ENCODE results near the gene GDAP1L1. TPM values are rescaled to one million over a fixed set of nuclear protein-coding genes. Genes with fewer than 3 reads are reported as not detected.

The GDAP1L1 gene
- total and polyA plus RNA-seq, 2 donors (not counting 1 experiment from before 2014, with no cell fraction given): not detected

GRCh38 chr20:44217342-44218092 is 29.6 kb upstream of the GDAP1L1 start:
- Histone ChIP-seq H3K27me3 (ENCODE audit: control insufficient read depth, insufficient read depth, low read length) (no peaks in the 10 kb centered on the region), H3K9ac (ENCODE audit: insufficient read depth, low read length) (no peak overlapping the region), H3K79me2 (ENCODE audit: control insufficient read depth, insufficient read depth, low read length) (no peaks in the 10 kb centered on the region), H3K4me3 (replicated peaks in 1 of 4; ENCODE audit: control extremely low read depth in 1 of 4, insufficient read depth in 1 of 4, low read depth in 3 of 4, low read length in 4 of 4) (no peak overlapping the region), H4K20me1 (ENCODE audit: control insufficient read depth, extremely low read depth, insufficient read depth, low read length) (no peaks in the 10 kb centered on the region), H3K27ac (ENCODE audit: insufficient read depth, low read length) (no peak overlapping the region), H3K9me3 (ENCODE audit: control insufficient read depth, insufficient read depth, low read depth, low read length) (no peaks in the 10 kb centered on the region), H3K4me1 (ENCODE audit: control insufficient read depth, extremely low read depth, insufficient read depth, low read length) (no peaks in the 10 kb centered on the region), H3K36me3 (ENCODE audit: control insufficient read depth, insufficient read depth, low read length) (no peaks in the 10 kb centered on the region), H3K4me2 (ENCODE audit: extremely low read depth, insufficient read depth, low read length) (no peak overlapping the region), H2AFZ (ENCODE audit: low read length) (no peak overlapping the region)
- TF ChIP-seq, protein P1, sequence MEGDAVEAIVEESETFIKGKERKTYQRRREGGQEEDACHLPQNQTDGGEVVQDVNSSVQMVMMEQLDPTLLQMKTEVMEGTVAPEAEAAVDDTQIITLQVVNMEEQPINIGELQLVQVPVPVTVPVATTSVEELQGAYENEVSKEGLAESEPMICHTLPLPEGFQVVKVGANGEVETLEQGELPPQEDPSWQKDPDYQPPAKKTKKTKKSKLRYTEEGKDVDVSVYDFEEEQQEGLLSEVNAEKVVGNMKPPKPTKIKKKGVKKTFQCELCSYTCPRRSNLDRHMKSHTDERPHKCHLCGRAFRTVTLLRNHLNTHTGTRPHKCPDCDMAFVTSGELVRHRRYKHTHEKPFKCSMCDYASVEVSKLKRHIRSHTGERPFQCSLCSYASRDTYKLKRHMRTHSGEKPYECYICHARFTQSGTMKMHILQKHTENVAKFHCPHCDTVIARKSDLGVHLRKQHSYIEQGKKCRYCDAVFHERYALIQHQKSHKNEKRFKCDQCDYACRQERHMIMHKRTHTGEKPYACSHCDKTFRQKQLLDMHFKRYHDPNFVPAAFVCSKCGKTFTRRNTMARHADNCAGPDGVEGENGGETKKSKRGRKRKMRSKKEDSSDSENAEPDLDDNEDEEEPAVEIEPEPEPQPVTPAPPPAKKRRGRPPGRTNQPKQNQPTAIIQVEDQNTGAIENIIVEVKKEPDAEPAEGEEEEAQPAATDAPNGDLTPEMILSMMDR (conservative IDR thresholded peaks at IDR 0.05 in 1 of 2, IDR thresholded peaks at IDR 0.05 in 1 of 2; ENCODE audit: low read depth in 1 of 2, low read length in 2 of 2): peak; percentile 93 to 98
- TF ChIP-seq EZH2 (IDR thresholded peaks at IDR 0.05; ENCODE audit: low read length, missing control alignments): no peak
- DNase-seq (ENCODE audit: low read depth in 2 of 2): peak; percentile 56 to 73

DNA sequence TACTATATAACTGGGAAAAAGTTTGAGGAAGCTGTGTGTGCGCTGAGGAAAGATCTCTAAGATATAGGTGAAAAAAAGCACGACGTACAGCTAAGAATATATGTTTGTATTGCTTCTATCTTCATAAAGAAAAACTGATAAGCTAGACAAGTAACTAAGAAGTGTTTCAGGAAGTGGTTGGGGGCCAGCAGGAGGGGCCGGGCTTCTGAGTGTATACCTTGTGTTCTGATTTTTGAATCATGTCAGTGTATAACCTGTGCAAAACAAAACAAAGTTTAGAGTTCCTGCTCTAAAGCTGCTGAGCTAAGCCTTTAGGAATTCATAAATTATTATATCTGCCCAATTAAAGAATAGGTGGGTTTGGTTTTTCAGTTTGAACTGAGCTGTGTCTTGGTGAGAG is 28.7 kb upstream of the GDAP1L1 start:
- Histone ChIP-seq H3K4me1 (ENCODE audit: control insufficient read depth, extremely low read depth, insufficient read depth, low read length) (no peaks in the 10 kb centered on the region), H3K79me2 (ENCODE audit: control insufficient read depth, insufficient read depth, low read length) (no peaks in the 10 kb centered on the region), H2AFZ (ENCODE audit: low read length) (no peak overlapping the region), H3K9ac (ENCODE audit: insufficient read depth, low read length) (no peak overlapping the region), H3K27me3 (ENCODE audit: control insufficient read depth, insufficient read depth, low read length) (no peaks in the 10 kb centered on the region), H3K4me3 (replicated peaks in 1 of 4; ENCODE audit: control extremely low read depth in 1 of 4, insufficient read depth in 1 of 4, low read depth in 3 of 4, low read length in 4 of 4) (no peak overlapping the region), H3K36me3 (ENCODE audit: control insufficient read depth, insufficient read depth, low read length) (no peaks in the 10 kb centered on the region), H3K4me2 (ENCODE audit: extremely low read depth, insufficient read depth, low read length) (no peak overlapping the region), H3K9me3 (ENCODE audit: control insufficient read depth, insufficient read depth, low read depth, low read length) (no peaks in the 10 kb centered on the region), H4K20me1 (ENCODE audit: control insufficient read depth, extremely low read depth, insufficient read depth, low read length) (no peaks in the 10 kb centered on the region), H3K27ac (ENCODE audit: insufficient read depth, low read length) (no peak overlapping the region)
- TF ChIP-seq, protein P1 (conservative IDR thresholded peaks at IDR 0.05 in 1 of 2, IDR thresholded peaks at IDR 0.05 in 1 of 2; ENCODE audit: low read depth in 1 of 2, low read length in 2 of 2): no peak
- no peak for TF ChIP-seq EZH2 (IDR thresholded peaks at IDR 0.05; ENCODE audit: low read length, missing control alignments)
- no peak for DNase-seq (ENCODE audit: low read depth in 2 of 2)

DNA sequence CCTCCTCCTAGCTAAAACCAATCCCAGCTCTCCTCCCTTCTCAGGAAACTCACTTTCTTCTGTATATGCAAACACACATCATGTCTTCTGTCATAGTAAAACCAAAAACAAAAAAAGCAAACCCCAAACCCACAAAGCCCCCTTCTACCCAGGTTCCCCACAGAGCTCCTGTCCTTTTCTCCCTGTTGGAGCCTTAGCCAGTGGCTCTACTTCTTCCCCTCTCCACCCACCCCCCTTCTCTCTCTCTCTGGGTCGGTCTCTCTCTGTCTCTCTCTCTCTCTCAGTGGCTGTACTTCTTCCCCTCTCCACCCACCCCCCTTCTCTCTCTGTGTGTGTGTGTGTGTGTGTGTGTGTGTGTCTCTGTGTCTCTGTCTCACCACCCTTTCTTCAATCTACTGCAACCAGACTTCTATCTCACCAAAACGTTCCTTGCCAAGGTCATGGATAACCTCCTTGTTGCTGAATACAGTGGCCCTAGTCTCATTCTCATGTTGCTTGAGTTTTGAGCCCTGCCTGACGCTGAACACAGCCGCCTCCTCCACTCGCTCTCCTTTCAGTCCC is 27.9 kb upstream of the GDAP1L1 start:
- no peaks in the 10 kb centered on the region for H4K20me1 ChIP-seq (ENCODE audit: control insufficient read depth, extremely low read depth, insufficient read depth, low read length)
- no peak overlapping the region for H2AFZ ChIP-seq (ENCODE audit: low read length)
- H3K79me2 ChIP-seq (ENCODE audit: control insufficient read depth, insufficient read depth, low read length): no peaks in the 10 kb centered on the region
- H3K27me3 ChIP-seq (ENCODE audit: control insufficient read depth, insufficient read depth, low read length): no peaks in the 10 kb centered on the region
- H3K9me3 ChIP-seq (ENCODE audit: control insufficient read depth, insufficient read depth, low read depth, low read length): no peaks in the 10 kb centered on the region
- H3K27ac ChIP-seq (ENCODE audit: insufficient read depth, low read length): no peak overlapping the region
- no peak for DNase-seq (ENCODE audit: low read depth in 2 of 2)
- H3K4me2 ChIP-seq (ENCODE audit: extremely low read depth, insufficient read depth, low read length): no peak overlapping the region
- no peak overlapping the region for H3K4me3 ChIP-seq (replicated peaks in 1 of 4; ENCODE audit: control extremely low read depth in 1 of 4, insufficient read depth in 1 of 4, low read depth in 3 of 4, low read length in 4 of 4)
- no peak overlapping the region for H3K9ac ChIP-seq (ENCODE audit: insufficient read depth, low read length)
- no peaks in the 10 kb centered on the region for H3K36me3 ChIP-seq (ENCODE audit: control insufficient read depth, insufficient read depth, low read length)
- TF ChIP-seq, protein P1 (conservative IDR thresholded peaks at IDR 0.05 in 1 of 2, IDR thresholded peaks at IDR 0.05 in 1 of 2; ENCODE audit: low read depth in 1 of 2, low read length in 2 of 2): no peak
- TF ChIP-seq EZH2 (IDR thresholded peaks at IDR 0.05; ENCODE audit: low read length, missing control alignments): no peak
- no peaks in the 10 kb centered on the region for H3K4me1 ChIP-seq (ENCODE audit: control insufficient read depth, extremely low read depth, insufficient read depth, low read length)
